ENCODE results near the gene DDX41.
"Not testable (repeated sequence)": the region's sequence is repeated elsewhere in the genome, so short reads cannot be mapped to it uniquely, and the experiment has no call there.

DDX41 gene

DNA sequence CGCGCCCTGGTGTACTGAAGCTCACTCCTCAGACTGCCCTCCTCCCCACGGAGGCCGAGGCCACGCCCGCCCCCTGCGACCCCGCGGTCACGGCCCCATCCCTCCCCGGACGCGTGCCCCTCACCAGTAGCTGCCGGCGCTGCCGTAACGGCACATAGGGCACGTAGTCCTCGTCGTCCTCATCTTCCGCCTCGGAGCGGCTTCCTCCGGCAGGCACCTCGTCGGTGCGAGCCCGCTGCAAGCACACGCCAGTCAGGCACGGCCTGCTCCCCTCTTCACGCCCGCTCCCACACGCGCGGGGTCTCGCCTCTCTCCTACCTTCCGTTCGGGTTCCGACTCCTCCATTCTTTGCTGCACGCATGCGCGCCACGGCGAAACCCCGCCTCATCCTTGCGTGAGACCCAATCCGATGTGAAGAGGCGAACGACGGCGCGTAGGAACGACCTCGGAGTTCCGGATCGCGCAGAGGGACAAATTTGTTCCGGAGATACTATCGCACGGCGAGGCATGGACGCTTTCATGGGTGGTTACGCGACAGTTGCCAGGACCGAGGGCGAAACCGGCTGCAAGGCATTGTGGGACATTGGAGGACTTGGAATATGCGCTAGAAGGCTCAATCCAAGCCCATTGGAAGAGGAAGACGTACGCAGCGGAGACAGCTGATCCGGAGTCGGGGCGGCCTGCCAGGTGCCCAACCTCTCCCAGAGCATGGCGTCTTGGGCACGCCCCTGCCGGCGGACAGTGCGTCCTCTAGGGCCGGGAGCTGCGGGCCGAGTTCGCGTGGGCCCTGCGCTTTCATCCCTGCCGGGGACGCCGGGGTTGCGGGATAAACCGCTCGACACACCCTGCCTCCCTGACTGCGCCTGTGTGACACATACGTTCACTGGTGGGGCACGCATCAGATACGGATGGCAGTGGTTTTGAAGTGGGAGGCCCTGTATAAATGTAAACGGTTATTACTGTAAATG lies at the start of gene DDX41:
Gene DDX41, minus strand, starts transcription at position 361 of the 968 bp plus-strand sequence. Its CDS starts 16 bp downstream, at position 345.
- DNase-seq, result peak; percentile 81 to 93 (median 91)

DNA sequence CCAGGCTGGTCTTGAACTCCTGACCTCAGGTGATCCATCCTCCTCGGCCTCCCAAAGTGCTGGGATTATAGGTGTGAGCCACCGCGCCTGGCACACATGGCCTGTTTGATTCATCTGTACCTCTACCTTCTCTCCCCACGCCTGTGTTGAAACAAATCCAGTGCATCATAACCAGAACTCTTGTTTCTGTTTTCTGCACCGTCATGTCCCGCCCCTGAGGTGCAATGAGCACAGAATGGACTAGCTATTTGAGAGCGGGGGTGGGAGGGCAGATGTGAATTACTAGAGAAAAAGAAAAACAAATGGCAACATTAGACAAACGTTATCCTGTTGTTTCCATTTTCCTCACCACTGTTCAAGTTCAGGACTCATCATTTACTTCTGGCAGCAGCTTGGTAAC lies 48.3 kb upstream of the DDX41 start:
- DNase-seq, result no peak

DNA sequence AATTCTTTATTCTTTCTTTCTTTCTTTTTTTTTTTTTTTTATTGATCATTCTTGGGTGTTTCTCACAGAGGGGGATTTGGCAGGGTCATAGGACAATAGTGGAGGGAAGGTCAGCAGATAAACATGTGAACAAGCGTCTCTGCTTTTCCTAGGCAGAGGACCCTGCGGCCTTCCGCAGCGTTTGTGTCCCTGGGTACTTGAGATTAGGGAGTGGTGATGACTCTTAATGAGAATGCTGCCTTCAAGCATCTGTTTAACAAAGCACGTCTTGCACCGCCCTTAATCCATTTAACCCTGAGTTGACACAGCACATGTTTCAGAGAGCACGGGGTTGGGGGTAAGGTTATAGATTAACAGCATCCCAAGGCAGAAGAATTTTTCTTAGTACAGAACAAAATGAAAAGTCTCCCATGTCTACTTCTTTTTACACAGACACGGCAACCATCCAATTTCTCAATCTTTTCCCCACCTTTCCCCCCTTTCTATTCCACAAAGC lies 42.7 kb upstream of the DDX41 start:
- not testable (repeated sequence) for DNase-seq

DNA sequence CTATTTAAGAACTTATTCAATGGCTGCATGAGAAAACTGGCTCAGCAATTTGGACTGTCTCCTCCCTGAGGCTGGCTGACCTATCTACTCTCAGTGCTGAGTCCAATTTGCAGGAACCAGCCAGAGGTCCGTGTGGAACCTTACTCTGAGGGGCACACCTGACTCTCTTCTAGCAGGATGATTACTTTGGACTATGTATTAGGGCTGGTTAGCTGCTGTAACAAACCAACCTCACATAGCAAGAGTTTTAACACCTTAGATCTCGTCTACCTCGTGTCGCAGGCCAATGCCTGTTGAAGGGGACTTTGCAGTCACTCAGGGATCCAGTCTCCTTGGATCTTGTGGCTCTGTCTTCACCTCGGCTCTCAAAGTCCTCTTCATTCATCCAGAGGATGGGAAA lies 41.0 kb upstream of the DDX41 start:
- DNase-seq, result no peak

DNA sequence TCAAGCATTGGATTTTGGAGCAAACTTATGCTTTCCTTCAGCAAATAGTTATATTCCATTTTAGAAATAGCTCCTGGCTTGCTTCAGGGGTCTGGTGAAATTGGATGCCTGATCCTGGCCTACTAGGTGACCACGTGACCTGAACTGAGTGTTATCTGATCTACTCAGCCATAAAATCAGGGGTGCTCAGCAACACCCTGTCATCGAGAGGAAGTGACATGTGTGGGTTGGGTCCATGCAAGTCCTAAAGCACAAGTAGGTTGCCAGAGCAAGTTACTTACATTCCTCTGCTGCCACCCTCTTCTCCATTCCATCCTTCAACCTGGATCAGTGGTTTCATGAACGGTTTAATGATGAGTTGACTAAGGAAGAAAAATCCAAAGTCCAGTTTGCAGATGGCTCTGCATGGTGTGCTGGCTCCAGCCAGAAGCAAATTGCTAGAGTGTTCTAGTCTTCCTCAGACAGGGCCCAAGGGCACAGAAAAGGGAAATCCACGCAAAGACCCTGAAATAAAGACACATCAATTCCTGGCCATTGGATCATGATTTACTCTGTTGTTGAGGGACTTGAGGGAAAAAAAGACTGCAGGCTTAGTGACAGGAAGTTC lies 40.4 kb upstream of the DDX41 start:
- DNase-seq, result no peak

DNA sequence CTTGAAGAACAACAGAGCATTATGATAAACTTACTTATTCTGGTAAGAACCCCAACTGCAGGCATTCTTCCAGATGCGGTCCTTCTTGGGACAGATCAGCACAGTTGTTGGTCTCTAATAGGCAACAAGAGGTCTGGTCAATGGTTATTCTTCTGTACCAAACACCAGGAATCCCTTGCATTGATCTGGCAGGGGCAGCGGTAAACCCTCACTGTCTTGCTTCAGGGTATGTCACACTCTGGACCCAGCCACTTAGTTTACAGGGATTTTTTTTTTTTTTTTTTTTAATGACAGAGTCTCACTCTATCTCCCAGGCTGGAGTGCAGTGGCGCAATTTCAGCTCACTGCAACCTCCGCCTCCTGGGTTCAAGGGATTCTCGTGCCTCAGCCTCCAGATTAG lies 38.9 kb upstream of the DDX41 start:
- DNase-seq, result no peak

DNA sequence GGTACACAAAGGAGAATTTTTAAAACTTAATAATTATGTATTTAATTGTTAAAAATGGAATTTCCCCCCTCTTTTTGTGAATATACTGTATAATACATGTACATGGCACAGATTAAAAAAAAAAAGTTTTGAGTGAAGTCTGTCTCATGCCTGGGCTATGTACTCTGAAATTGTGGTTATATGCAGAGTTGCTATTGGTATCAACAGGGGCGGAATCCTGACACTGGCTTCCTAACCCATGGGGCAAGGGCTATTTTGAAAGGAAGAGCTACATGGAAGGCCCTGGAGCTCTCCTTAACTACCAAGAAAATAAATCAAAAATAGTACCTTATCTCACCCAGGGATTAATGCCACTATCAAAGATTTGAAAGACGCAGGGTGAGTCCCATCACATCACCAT lies 38.5 kb upstream of the DDX41 start:
- no peak for DNase-seq

DNA sequence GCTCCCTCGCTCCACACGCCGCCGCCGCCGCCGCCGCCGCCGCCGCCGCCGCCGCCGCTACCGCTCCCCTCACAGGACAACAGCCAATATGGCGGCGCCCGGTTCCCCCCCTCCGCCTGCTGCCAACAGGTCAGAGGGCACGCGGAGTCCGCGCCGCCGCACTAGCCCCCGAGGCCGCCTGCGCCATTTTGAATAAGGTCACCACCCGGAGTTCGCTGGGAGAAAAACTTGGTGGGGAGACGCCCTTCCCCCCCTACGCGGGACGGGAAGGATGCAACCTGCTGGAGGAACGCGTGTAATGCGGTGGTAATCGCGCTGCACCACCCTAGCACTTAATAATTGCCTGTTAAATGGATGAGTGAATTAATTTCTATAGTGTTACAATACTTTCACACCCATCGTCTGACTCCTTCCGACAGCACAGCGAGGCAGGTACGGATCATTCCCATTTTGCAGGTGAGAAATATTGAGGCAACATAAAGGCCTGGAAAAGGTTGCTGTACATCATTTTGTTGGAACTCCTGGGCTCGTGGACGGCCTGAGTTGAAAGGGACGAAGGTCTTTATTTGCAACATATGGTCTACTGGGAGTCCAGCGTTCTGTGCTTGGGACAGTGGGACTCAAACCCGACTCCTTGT lies 37.8 kb upstream of the DDX41 start, which contains the start of gene FAM193B:
Gene FAM193B, minus strand, starts transcription at position 90 of the 638 bp plus-strand sequence. CDS start 105 bp downstream, outside the sequence.
- peak; percentile 88 to 94 (median 92) for DNase-seq

DNA sequence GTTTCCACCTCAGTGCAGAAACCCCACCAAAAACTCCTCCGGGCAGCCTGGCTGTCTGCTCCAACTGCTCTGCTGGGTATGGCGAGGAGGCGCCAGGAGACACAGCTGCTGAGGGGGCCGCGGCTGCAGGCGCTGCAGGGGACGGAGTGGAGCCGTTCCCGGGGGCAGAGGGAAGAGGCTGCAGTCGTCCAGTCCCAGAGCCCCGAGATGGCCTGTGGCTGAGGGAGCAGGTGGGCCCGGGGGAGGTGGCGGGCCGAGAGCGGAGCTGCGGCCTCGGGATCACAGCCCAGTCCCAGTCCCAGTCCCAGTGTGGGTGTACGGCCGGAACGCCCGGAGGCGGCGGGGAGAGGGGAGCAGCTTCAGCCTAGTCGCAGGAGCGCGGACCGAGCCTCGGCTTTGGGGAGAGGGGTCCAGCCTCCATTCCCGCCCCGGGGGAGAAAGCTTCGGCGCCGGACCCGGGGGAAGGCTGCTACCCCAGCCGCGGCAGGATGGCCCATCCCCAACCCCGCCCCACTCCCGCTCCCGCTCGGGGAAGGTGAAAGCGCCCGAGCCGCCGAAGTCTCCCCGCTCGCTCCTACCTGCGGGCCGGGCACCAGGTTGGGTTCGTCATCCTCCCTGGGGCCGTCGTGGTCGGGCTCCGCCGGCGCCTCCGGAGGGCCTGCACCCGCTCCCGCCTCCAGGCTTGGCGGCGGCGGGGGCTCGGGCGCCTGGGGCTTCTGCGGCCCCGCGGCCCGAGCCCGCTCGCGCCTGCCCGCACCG lies 37.1 kb upstream of the DDX41 start:
- DNase-seq, result peak in 1 of 4 experiments; percentile 26

DNA sequence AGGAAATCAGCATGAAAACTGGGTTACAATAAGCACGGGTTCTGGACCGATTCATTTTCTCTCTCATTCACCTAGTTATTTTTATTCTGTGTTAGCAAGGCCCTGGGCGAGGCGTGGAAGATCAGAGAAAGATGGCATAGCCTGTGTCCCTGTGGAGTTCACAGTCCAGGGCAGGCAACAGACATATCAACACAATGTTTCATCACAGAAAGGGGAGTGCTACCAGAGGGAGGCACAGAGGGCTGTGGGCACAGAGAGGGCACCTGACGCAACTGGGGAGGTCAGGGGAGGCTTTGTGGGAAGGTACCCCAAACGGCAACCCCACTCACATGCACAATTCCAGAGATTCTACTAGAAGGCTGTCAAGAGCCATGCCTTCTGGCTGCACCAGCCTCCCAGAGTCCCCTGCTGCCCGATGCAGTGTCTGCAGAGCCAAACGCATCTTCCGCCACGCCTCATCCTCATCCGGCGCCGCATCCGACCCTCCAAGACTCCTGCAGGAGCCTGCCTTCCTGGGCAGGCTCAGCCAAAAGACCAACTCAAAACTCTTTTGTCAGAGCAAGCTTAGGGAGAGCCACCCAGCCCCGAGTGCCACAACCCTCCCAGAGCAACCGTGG lies 36.2 kb upstream of the DDX41 start:
- no peak for DNase-seq

DNA sequence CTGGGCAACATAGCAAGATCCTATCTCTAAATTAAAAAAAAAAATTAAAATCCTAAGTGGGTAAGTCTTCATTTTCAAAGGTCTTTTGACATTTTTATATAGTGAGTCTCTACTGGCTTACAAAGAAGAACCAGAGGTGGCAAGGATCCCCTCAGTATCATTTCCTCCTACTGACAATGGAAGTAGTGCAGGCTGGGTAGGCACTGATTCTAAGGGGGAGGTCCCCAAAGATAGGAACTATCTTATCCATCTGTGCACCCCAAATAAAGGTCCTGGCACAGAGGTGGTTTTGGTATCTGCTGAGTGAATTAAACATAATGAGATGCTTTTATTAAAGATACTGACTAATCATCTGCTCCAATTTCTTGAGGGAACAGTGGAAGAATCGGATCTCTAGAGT lies 33.4 kb upstream of the DDX41 start:
- no peak for DNase-seq

DNA sequence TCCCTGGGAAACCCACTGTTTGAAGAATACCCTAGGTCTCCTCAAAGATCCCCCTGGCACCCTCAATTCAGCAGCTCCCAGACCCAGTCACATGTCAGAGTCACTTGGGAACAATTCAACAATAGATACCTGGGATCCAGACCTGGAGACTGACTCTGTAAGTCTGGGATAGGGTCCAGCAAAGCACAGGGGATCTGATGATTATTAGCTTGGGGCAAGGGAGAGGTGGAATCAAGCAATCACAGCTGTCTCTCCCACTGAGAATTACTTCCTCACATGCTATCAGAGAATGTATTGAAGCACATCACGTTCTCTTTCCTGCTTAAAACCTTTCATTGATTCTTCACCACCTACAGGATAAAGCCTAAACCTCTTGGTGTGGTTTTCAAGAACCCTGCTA lies 31.7 kb upstream of the DDX41 start:
- DNase-seq, result no peak

DNA sequence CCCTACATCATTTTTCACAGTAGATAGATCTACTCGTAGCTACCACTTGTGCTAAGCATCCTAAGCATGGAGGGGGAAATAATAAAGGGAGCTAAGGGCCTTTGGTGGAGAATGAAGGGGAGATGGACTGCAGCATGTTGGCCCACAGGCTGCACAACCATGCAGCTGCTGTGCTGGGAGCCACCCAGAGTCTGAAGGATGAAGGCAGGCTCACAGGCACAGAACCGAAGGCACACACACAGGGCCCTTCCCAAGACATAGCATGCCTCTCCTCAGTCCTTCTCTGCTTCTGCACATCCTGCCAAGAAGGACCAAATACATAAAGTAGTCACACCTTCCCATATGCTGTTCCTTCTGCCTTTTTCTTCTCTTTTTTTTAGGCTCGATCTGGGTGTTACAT lies 31.0 kb upstream of the DDX41 start:
- DNase-seq, result no peak

DNA sequence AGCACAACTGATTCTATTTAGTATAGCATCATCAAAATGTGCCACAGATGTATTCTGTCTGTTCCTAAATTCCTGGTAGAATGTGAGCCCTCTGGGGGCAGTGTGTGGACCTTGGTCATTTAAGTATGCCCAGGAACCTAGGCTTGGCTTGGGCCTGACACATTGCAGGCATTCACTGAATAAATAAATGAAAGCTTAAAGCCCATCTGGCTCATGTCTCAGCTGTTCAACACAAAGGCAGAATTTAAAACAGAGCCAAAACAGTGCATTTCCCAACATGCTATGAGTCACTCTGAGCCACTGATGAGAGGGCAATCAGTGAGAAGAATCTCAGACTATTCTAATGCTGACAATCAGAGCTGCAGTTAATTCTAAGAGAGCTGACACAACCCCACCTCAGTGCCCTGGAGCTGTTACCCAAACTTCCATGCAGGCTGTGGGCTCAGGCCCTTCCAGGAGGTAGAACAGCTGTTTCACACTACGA lies 29.5 kb upstream of the DDX41 start:
- DNase-seq, result no peak

DNA sequence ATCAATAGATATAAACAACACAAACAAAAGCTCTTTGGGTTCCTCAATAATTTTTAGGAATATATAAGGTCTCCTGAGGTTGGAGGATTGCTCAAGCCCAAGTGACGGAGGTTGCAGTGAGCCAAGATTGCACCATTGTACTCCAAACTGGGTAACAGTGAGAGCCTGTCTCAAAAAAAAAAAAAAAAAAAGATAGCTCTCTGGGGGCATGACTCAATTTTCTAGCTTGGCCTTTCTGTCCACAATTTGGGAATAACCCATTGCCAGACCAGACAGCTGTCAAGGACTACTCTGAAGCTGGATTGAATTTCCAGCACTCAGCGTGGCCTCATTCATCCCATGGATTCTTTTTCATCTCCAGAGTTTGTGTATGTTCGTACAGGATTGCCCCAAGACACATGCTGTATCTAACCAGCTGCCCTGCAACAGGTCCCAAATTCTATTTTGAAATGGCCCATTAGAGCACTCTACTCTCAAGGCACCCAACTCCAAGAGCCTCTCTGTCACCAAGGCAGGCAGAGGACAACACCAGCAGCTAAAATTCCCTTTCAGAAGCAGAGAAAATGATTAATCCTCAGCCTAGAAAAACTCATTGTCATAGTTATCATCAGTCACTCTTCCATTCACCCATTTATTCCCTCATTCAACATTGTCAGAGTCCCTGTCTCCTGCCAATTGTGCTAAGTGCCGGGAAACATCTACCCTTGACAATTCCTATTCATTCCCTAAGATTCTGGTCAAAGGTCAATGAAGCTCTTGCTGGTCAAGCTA lies 28.9 kb upstream of the DDX41 start:
- DNase-seq, result no peak

DNA sequence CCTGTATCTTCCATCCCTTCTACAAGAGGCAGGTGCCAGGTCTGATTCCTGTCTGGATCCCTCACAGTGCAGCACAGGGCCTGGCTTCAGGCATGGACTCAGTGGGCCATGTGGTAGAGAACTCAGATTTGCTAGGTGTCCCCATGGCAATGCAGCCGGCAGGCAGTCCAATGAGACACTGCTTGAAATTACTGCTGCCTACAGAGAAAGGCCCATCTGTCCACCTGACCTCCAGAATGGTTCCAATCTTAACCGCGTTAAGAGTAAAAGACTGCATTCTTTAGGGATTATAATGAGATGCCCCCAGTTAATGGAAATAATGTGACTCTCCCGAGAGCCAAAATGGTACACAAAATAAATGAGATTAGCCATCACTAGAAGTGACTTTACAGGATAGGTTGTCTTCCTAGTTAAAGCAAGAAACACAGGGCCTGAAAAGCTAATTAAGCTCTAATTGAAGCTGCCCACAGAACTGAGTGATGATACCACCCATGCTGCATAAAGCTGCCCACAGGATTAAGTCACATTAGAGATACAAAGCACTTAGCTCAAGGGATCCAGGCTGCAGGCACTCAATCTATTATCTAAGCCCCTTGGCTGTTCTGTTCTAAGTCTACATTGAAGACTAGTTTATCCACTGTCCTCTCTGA lies 26.2 kb upstream of the DDX41 start:
- DNase-seq, result no peak

DNA sequence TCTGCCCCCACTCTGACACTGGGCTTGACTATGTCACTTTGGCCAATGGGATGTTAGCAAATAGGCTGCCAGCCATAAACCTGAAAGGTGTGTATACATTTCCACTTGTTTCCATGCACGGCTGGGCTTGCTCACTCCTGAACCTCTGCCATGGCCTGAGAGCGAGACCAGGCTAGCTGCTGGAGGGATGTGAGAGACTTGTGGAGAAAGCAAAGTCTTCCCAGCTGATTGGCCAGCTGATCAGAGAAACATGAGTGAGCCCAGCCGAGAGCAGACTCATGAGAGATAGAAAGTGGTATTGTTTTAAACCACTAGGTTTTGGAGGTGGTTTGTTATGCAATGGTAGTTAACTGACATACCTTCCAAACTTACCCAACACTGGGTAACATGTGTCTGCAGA lies 23.7 kb upstream of the DDX41 start:
- DNase-seq, result no peak

DNA sequence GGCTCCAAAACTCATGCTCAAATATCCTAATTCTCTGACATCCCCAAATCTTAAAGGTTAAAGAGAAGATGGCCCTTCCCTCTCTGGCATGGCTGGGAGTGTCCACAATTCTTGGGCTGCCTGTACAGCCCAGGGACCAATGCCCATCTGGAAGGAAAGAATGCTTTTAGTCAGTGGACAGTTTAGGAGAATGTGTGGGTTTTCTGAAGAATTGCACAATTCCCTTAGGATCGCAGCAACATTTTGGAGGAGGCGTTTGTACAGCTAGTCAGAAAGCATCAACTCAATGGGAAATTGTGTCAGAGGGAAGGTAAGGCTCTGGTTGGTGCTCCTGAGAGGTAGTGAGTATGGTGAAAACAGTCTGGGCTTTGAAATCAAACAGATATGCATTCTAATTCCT lies 22.6 kb upstream of the DDX41 start:
- no peak for DNase-seq

DNA sequence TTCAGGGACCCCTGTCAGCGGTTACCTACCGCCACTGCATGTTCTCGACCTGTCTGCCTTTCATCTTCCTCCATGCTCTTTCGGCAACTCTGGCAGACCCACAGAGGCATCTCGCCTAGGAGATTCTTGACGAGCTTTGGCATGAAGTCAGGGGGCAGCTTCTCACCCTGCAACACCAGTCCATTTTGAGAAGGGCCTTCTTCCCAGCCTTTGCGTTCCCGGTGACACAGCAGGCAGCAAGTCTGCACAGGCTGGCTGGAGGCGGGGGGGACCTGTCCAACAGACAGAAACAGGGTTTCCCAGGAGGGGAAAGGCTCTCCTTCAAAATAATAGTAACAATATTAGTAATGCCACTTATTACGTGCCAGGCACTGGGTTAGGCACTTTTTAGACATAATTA lies 22.1 kb upstream of the DDX41 start:
- no peak for DNase-seq
